ENCODE measurements around the gene SYTL2.

- TF ChIP-seq CTCF (IDR thresholded peaks at IDR 0.05 in 8 of 11, conservative IDR thresholded peaks at IDR 0.05 in 3 of 11) (no peak), POLR2A (IDR thresholded peaks at IDR 0.05) (no peak), POLR2AphosphoS5 (IDR thresholded peaks at IDR 0.05) (no peak)
Measured at GRCh38 chr11:85801527-85801926, 9.4 kb downstream of the SYTL2 start.
